NCI-H187 treated with DMSO at 0.1 percent for 48 hours (cell line): ENCODE measurements around the gene SLC35F3.
A peak's percentile ranks its signal among the peaks of the same experiment; 100 is the strongest.

ENCODE experiments used
- DNase-seq: peaks from one replicate; lab custom pipeline; 2025; lab: John Stamatoyannopoulos, UW

The SLC35F3 gene

GRCh38 chr1:234369784-234370183 lies 465.3 kb downstream of the SLC35F3 start:
- DNase-seq = no peak

DNA sequence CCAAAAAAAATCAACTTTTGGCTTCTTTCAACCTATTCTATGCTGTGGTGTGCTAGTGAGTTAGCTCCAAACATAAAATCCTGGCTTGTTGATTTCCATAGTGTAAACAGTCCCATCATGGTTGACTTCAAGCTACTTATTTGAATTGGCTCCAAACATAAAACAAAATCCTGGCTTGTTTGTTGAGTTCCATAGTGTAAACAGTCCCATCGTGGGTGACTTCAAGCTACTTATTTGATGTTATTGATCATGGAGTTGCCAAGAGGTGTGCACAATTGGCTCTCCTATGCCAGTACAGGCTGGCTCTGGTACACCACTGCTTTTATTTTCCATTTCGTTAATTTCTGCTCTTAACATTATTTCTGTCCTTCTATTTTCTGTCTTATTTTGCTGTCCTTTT lies 466.9 kb downstream of the SLC35F3 start:
- DNase-seq = no peak

- DNase-seq = no peak
Observed at GRCh38 chr1:234372011-234372757, 467.7 kb downstream of the SLC35F3 start.

DNA sequence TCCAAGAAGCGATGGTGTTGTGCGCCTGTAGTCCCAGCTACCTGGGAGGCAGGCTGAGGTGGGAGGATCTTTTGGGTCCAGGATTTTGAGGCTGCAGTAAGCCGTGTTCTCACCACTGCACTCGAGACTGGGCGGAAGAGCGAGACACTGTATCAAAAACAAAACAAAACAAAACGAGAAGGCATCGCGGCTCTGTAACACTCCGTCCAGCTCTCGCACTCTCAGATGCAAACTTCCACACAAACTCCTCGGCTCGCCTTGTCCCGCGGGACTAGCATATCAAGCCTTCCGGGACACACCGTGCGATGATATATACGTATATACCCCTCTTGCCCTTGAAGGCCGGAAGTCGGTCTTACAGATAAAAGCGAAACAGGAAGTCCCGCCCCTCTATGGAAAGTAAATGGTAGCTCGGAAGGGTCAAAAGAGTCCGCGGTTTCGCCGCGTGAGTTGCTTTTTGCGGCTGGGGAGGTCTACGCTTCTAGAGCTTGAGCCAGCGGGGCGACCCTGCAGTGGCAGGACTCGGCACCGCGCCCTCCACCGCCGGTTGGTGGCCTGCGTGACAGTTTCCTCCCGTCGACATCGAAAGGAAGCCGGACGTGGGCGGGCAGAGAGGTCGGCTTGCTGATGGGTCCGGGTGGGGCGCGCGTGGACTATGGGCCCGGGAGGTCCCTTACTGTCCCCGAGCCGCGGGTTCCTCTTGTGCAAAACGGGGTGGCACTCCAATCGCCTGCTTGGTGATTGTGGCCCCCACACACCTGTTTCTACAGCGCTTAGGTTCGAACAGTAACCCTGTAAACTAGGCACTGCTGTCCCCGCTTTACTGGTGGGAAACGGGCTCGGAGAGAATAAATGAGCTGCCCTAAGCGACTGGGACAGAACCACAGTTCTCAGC lies 468.8 kb downstream of the SLC35F3 start, which contains the start of gene COA6:
Gene COA6, plus strand, starts transcription at position 393 of the 895 bp plus-strand sequence. Its CDS starts 11 bp downstream, at position 404.
- peak; percentile 44 for DNase-seq

GRCh38 chr1:234373959-234374254 lies 469.4 kb downstream of the SLC35F3 start:
- no peak for DNase-seq
